Middle frontal gyrus (tissue), 1 donor: ENCODE data around the gene FOCAD.
A peak's percentile ranks its signal among the peaks of the same experiment; 100 is the strongest.
"Not testable (repeated sequence)": the region's sequence is repeated elsewhere in the genome, so short reads cannot be mapped to it uniquely, and the experiment has no call there.

Experiments
- DNase-seq: peaks from one replicate; pipeline ENCODE4 v3.0.0-alpha.2; 2015; ENCODE audit warnings: low spot score; ENCODE audit errors: extremely low spot score

FOCAD gene, protein sequence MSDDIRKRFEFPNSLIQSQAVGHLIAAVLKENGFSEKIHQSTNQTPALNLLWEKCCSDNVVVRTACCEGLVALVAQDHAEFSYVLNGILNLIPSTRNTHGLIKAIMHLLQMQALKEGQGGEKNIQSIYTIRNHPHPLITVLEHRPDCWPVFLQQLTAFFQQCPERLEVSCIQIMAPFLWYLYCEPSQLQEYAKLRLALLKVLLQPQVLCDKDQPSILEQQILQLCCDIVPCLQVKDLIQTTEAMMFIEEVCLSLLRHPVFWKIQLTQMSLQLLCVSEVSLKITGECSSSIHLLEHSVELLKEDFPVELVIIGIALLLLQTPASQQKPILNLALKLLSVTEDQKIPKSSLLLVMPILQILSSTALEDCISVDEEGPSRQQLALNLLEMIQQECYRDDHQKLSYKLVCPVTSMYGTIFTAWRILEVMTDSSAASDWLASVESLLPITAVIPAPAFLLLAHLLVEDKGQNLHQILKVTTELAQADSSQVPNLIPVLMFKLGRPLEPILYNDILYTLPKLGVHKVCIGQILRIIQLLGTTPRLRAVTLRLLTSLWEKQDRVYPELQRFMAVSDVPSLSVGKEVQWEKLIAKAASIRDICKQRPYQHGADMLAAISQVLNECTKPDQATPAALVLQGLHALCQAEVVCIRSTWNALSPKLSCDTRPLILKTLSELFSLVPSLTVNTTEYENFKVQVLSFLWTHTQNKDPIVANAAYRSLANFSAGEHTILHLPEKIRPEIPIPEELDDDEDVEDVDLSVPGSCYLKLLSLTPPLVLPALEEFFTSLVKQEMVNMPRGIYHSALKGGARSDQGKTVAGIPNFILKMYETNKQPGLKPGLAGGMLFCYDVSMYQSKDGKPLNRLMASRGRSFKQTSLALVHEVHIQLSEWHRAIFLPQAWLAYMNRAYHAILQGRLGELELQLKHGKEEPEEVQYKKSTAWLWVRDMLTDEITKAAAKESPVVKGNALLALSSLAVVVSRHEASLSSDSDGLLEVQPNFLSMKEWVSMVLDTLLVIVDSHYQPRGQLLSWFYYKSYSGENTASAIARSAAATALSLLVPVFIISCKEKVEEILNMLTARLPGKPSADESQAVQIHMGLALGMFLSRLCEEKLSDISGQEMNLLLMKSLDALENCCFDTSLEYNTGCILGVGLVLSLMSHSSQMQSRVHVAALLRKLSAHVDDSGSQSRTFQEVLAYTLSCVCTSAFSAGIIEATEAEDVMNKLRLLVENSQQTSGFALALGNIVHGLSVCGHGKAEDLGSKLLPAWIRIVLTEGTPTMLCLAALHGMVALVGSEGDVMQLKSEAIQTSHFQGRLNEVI (N-terminal part only)

DNA sequence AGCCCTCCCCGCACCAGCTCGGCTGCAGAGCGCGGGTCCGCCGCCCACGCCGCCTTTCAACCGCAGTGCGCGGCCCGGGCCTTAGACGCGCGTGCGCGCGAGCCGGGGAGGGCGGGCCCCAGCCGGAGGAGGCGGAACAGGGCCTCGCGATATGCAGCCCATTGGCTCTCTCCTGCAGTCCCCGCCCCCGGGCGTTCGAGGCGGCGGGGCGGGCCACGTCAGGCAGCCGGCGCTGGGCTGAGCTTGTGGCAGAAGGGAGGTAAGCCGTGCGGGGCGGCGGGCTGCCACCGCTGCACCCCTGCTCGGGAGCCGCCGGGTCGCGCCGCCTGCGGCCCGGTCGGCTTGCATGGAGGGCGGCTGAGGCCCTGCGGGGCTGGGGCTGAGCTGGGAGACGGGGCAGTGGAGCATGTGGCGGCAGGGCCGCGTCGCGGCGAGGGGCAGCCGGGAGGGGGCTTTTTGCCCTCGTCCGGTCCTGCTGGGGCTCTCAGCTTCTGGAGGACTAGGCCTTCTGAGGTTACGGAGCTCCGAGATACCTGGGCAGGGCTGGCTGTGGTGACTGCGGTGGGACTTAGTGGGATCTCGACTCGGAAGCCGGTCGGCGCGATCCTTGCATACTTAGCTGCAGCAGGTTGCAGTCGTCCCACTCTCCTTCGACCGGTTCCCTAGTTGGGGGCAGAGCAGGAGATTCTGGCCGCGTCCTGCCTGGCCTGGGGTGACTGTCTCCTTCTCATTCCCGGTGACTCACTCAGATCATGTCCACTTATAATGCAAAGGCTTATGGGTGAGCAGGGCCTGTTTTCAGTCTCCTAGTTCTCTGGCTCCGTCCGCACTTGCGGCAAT lies at the start of gene FOCAD:
Gene FOCAD, plus strand, starts transcription at position 225 of the 840 bp plus-strand sequence. CDS start 31,095 bp downstream, outside the sequence.
- peak; percentile 95 for DNase-seq

- no peak for DNase-seq
Measured at GRCh38 chr9:20634895-20635294, 49.2 kb upstream of the FOCAD start.

DNA sequence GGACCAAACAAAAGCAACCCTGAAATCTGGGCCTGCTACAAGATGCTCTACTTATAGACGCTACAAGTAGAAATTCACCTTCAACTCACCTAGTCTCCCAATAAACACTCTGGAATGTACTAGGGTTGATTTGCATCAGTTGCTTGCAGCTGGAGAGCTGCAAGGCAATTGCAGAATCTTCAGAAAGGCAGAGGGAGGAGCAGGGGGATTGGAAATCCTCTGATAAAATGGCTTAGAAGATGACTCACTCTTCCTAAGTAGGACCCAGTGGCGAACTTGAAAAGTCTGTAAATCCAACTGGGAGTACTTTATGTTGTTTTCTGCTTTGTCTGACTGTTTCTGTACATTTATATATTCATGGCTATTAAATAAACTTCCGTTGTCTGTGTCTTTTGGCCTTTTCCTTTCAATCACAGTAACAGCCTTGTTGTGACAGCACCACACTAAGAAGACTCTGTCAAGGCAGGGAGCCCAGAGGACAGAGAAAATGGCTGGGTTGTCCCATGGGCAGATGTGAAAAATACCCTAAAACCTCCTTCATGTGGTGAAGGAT lies 47.1 kb upstream of the FOCAD start:
- DNase-seq = no peak

DNA sequence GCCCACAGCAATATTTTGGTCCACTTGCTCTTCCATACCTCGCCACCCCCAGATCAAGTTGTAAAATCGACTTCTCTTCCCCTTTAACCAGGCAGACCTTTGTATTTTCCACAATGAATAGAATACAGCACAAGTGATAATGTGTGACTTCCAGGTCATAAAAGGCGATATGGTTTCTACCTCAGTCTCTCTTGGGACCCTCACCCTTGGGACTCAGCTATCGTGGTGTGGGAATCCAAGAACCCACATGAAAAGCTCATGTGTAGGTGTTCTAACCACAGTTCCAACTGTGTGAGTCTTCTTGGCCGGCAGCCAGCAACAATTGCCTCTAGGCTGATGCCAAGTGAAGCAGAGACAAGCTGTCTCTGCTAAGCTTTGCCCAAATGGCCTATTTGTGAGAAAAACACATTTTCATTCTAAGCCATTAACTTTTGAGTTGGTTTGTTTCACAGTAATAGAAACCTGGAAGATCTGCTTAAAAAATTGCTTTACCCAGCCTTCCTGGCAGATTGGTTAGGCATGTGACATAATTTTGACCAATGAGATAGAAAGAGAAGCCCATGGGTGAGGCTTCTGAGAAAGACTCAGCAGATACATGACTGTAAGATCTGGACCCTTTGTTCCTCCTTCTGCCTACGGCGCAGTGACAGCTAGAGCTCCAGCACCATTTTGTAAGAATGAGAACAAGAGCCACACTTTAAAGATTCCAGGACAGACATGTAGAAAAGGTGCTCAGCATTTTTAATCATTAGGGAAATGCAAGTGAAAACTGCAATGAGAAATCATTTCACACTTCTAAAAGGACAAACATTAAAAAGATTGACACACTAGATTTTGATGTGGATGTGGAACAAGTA lies 43.5 kb upstream of the FOCAD start:
- no peak for DNase-seq

DNA sequence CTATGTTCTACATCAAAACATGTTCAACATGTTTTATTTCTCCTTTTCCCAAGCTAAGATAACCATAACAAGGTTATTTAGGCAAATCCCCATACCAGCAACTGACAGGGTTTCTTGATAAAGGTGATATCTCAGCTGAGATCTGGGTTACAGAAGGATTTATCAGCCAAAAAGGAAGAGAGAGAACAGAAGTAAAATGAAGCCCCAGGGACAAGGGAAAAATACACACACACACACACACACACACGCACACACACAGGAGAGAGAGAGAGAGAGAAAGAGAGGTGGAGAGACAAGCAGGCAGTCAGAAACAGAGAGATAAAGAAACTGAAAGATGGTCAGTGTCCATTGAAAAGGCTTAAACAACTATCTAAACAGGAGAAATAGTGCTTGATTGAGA lies 42.0 kb upstream of the FOCAD start:
- no peak for DNase-seq

DNA sequence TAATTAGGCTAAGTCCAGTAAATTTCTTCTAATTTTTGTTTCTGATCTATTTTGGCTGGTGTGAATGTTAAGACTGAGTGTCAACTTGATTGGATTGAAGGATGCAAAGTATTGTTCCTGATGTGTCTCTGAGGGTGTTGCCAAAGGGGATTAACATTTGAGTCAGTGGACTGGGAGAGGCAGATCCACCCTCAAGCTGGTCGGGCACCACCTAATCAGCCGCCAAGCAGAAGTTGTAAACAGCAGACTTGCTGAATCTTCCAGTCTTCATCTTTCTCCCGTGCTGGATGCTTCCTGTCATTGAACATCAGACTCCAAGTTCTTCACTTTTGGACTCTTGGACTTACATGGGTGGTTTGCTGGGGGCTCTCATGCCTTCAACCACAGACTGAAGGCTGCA lies 40.4 kb upstream of the FOCAD start:
- DNase-seq = no peak

DNA sequence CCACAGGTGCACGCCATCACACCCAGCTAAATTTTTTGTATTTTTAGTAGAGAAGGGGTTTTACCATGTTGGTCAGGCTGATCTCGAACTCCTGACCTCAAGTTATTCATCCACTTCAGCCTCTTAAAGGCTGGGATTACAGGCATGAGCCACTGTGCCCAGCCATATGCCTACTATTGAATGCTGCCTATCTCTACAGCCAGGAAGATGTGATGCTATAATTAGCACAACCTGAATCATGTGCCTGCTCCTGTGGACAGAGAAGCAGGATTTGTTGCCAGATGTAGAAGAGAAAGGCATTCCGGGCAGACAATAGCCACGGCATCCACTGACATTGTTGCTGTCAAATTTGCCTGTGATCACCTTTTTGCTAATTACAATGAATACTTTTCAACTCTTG lies 37.4 kb upstream of the FOCAD start:
- DNase-seq = no peak

DNA sequence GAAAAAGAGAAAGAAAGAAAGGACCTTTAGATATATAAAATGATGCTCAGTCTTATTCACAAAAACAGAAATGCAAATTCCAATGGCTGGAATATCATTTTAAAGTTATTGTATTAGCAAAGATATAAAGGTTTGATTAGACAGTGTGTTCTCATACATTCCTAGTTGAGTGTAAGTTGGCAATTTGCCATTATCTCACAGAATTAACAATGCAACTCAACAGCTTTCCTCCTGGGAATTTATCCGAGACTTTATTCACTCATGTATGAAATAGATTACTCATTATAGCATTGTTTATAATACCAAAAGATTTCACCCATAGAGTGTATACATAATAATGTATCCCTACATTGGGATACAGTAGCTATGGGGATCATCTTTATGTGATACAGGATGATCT lies 34.7 kb upstream of the FOCAD start:
- no peak for DNase-seq

GRCh38 chr9:20650313-20650712 lies 33.7 kb upstream of the FOCAD start:
- no peak for DNase-seq

GRCh38 chr9:20650750-20651299 lies 33.2 kb upstream of the FOCAD start:
- no peak for DNase-seq

DNA sequence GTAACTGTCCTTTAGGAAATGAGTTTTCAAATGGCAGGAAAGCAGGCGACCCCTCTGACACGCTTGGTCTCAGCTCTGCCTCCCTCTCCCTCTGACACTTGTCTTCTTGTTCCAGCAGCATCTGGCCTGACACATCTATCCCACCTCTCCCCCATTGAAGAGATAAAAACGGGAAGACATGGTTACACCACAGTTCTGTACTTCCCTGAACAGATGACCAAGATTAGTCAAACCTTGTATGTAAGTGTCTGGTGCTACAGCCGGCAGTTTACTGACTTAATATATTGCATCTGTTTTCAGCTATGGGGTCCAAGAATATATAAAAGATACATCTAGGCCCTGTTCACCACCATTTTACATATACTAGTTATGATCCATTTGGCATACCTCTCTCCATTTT lies 32.1 kb upstream of the FOCAD start:
- no peak for DNase-seq

DNA sequence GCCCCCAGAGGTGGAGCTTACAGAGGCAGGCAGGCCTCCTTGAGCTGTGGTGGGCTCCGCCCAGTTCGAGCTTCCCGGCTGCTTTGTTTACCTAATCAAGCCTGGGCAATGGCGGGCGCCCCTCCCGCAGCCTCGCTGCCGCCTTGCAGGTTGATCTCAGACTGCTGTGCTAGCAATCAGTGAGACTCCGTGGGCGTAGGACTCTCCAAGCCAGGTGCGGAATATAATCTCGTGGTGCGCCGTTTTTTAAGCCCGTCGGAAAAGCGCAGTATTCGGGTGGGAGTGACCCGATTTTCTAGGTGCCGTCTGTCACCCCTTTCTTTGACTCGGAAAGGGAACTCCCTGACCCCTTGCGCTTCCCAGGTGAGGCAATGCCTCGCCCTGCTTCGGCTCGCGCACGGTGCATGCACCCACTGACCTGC lies 25.8 kb upstream of the FOCAD start:
- DNase-seq = not testable (repeated sequence)

DNA sequence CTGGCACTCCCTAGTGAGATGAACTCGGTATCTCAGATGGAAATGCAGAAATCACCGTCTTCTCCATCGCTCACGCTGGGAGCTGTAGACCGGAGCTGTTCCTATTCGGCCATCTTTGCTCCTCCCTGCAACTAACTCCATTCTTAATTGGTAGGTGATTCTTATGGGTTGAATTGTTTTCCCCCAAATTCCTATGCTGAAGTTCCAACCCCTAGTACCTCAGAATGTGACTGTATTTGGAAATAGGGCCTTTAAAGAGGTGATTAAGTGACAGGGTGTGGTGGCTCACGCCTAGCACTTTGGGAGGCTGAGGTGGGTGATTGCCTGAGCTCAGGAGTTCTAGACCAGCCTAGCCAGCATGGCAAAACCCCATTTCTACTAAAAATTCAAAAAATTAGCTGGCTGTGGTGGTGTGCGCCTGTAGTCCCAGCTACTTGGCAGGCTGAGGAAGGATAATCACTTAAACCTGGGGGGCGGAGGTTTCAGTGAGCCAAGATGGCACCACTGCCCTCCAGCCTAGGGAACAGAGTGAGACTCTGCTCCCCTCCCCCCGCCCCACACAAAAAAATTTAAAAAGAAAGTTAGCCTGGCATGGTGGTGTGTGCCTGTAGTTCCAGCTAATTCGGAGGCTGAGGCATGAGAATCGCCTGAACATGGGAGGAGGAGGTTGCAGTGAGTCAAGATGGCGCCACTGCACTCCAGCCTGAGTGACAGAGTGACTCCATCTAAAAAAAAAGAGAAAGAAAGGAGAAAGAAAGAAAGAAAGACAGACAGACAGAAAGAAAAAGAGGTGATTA lies 25.2 kb upstream of the FOCAD start:
- DNase-seq = no peak

GRCh38 chr9:20659474-20659967 lies 24.5 kb upstream of the FOCAD start:
- no peak for DNase-seq

GRCh38 chr9:20662156-20662555 lies 21.9 kb upstream of the FOCAD start:
- DNase-seq = no peak

DNA sequence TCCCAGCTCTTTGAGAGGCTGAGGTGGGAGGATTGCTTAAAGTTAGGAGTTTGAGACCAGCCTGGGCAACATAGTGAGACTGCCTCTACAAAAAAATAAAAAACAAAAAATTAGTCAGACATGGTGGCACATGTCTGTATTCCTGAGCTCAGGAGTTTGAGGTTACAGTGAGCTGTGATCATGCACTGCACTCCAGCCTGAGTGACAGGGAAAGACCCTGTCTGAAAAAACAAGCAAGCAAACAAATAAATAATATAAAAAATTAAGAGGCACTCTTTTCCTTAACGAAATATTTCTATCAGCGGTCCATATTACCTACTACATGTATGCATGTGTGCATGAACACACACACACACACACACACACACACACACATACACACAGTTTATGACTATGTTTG lies 20.9 kb upstream of the FOCAD start:
- DNase-seq = no peak

DNA sequence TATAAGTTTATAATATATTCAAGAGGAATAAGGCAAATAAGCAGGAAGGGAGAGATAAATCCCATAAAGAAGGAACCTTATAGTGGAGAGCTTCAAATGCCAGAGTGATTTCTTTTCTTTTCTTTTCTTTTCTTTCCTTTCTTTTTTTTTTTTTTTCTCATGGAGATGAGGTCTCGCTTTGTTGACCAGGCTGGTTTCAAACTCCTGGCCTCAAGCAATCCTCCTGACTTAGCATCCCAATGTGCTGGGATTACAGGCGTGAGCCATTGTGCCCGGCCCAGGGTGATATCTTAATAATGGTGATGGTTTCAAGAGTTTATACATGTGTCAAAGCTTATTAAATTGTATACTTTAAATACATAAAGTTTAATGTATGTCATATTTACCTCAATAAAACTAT lies 19.6 kb upstream of the FOCAD start:
- DNase-seq = no peak

DNA sequence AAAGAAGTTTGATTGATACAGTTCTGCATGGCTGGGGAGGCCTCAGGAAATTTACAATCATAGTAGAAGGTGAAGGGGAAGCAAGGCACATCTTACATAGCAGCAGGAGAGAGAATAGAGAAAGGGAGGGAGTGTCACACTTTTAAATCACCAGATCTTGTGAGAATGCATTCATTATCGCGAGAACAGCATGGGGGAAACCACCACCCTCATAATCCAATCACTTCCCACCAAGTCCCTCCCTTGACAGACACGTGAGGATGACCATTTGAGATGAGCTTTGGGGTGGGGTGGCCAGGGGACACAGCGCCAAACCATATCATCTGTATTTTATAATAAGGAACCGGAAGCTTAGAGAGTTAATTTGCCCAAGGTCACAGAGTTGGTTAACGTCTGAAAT lies 13.7 kb upstream of the FOCAD start:
- no peak for DNase-seq
